Measurements from ENCODE around the gene RHOBTB1.

Gene RHOBTB1

DNA sequence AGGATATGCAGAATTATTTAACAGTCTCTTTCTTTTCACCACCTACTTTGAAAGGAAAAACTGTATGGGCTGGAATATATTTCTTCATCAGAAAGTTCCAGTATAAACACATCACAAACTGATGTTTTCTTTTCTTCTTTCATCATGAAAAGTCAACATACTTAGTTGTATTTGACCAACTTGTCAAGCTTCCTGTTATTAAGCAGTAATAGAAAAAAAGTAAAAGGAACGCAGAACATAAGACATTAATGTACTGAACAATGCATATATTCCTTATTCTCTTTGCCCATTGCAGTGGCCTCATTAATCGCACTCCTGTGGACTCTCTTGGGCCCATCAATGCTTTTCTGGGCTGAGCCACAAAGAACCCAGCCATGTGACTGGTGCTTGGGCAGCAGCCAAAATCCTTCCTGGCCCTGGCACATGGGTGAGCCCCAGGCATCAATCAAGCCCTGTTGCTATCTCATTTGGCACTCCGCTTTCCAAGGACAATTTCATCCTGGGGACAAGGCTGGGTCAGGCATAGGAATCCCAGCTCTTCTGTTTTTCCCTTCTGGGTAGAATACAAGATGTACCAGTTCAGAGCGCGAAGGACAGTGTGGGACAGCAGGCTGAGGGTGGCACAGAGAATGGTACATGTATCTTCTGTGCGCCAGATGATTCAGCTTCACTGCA lies 42.3 kb downstream of the RHOBTB1 start:
- TF ChIP-seq POLR2AphosphoS5 (IDR thresholded peaks at IDR 0.05; ENCODE audit: low read depth, low read length) (no peak), POLR2A (IDR thresholded peaks at IDR 0.05; ENCODE audit: low read depth, low read length) (no peak), TAF1 (IDR thresholded peaks at IDR 0.05; ENCODE audit: borderline replicate concordance, low read depth, low read length) (no peak)
- no peak for FAIRE-seq
- no peak for DNase-seq (ENCODE audit: insufficient read length)

DNA sequence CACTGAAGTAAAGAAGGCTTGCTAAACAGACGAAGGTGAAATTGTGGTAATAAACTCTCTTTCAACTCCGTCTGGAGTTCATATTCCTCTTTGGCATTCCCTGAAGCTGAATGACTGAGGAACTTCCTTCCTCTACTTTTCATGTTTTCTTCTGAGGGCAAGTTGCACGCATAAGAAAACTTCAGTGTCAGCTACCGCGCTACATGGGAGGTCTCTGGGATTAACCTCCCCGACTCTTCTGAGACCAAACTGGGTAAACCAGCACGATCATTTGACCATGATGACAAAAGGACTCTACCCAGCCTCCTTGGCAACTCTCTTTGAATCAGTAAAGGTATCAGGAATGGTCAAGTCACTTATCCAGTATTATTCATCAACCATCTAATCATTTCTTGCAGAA lies 44.7 kb downstream of the RHOBTB1 start:
- FAIRE-seq (no peak), DNase-seq (ENCODE audit: insufficient read length) (no peak)
- TF ChIP-seq POLR2AphosphoS5 (IDR thresholded peaks at IDR 0.05; ENCODE audit: low read depth, low read length) (no peak), POLR2A (IDR thresholded peaks at IDR 0.05; ENCODE audit: low read depth, low read length) (no peak), TAF1 (IDR thresholded peaks at IDR 0.05; ENCODE audit: borderline replicate concordance, low read depth, low read length) (no peak)

DNA sequence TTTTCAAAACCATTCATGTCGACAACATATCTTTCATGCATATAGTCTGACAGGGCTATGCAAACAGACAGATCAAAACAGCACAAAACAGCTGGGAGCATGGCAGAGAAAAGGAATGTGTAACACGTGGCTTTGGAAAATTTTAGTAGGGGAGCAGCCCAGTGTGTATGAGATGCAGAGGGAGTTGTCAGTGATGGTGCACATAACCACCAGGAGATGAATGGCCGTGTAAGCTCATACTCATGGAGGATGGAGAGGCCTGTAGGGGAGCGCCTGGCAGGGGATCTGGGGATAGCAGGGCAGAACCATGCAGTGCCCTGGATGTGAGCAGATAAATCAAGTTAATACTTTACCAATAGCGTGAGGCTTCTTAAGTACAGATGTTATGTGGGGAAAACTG lies 45.7 kb downstream of the RHOBTB1 start:
- FAIRE-seq (no peak), DNase-seq (ENCODE audit: insufficient read length) (no peak)
- TF ChIP-seq POLR2A (IDR thresholded peaks at IDR 0.05; ENCODE audit: low read depth, low read length) (no peak), POLR2AphosphoS5 (IDR thresholded peaks at IDR 0.05; ENCODE audit: low read depth, low read length) (no peak)

DNA sequence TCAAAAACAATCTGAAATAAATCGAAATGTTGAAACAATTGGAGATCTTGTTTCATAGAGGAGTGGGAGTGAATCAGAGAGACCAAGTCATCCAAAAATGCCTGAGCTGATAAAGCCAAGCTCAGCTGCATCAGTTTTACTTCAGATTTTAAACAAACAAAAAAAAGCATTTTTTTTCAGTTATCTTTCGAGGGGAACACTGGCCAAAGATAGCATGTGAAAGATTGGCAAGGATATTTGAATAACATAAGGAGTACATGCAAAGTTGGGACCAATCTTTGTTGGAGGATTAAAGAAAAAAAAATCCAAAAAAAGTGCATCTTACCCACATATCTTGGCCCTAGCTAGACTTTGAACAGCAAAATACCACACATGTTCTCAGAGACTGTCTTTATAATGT lies 47.2 kb downstream of the RHOBTB1 start:
- no peak for TF ChIP-seq TAF1 (IDR thresholded peaks at IDR 0.05; ENCODE audit: borderline replicate concordance, low read depth, low read length)
- TF ChIP-seq POLR2AphosphoS5 (IDR thresholded peaks at IDR 0.05; ENCODE audit: low read depth, low read length), result no peak
- FAIRE-seq (no peak), DNase-seq (ENCODE audit: insufficient read length) (no peak)

DNA sequence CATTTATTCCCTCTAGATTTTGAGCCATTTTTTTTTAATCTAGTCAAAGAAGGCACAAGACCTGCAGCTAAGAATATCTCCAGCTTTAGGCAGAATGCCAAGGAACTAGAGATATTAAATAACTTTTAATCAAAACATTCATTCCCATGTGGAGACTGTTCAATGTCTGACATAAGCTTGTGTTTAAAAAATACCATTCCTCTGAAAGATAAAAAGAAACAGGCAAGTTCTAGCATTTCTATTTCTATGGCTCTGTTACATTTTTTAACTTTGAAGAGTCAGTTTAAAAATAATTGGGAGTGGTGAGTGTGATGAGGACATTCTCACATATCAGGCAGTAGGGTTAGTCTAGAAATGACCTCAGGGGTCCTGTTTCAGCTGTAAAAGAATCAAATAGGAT lies 48.0 kb downstream of the RHOBTB1 start:
- no peak for DNase-seq (ENCODE audit: insufficient read length)
- TF ChIP-seq TAF1 (IDR thresholded peaks at IDR 0.05; ENCODE audit: borderline replicate concordance, low read depth, low read length) (no peak), POLR2AphosphoS5 (IDR thresholded peaks at IDR 0.05; ENCODE audit: low read depth, low read length) (no peak), POLR2A (IDR thresholded peaks at IDR 0.05; ENCODE audit: low read depth, low read length) (no peak)
- no peak for FAIRE-seq

DNA sequence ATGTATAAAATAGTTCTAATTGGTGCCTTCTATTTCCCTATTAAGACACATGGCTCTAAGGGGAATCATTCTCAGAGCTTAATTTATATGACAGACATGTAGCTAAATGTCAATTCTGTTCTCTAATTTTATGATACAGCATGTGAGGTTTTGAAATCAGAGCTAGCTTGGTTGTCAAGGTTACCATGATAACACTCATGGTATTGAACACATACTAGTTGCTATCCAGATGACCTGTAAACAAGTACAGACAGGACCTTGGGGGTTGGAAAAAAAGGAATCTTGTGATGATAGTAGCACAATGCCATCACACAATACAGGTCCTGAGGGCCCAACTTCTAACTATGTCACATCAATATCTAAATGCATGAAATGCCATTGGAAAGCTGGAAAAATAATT lies 49.2 kb downstream of the RHOBTB1 start:
- FAIRE-seq (no peak), DNase-seq (ENCODE audit: insufficient read length) (no peak)
- TF ChIP-seq POLR2AphosphoS5 (IDR thresholded peaks at IDR 0.05; ENCODE audit: low read depth, low read length) (no peak), POLR2A (IDR thresholded peaks at IDR 0.05; ENCODE audit: low read depth, low read length) (no peak), TAF1 (IDR thresholded peaks at IDR 0.05; ENCODE audit: borderline replicate concordance, low read depth, low read length) (no peak)

DNA sequence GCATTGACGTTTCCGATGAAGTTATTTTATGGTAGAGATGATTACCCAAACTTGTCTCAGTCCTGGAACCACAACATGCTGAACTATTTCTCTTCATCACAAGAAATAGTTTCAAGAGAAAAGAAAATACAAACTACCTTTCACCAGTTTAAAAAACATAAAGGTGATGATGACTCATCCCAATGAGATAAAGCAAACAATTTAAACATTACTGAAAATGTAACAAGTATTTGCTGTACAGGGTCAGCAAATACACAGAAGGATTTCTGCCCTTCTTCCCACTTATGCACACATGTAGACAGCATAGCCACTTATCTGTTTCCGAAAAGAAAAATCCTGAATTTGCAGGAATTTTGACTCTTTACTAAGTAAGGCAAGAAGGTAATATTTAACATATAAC lies 50.8 kb downstream of the RHOBTB1 start:
- TF ChIP-seq POLR2AphosphoS5 (IDR thresholded peaks at IDR 0.05; ENCODE audit: low read depth, low read length) (no peak), POLR2A (IDR thresholded peaks at IDR 0.05; ENCODE audit: low read depth, low read length) (no peak), TAF1 (IDR thresholded peaks at IDR 0.05; ENCODE audit: borderline replicate concordance, low read depth, low read length) (no peak)
- FAIRE-seq (no peak), DNase-seq (ENCODE audit: insufficient read length) (no peak)

DNA sequence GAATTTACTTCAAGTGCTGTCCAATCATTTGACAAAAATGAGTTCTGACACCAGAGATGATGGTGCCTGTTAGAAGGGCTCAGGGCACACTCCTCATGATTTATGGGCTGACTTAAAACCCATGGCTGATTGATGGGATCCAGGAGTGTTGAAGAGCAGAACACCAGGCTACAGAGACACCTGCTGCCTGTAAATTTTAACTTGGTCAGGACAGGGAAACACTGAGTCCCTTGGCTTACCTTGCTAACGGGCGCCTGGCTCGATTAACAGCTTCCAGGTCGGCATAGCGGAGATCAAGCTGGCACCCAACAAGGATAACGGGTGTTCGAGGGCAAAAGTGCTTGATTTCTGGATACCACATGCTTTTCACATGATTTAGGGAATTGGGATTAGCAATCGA lies 51.4 kb downstream of the RHOBTB1 start:
- DNase-seq (ENCODE audit: insufficient read length), result no peak
- FAIRE-seq, result no peak
- TF ChIP-seq POLR2AphosphoS5 (IDR thresholded peaks at IDR 0.05; ENCODE audit: low read depth, low read length) (no peak), TAF1 (IDR thresholded peaks at IDR 0.05; ENCODE audit: borderline replicate concordance, low read depth, low read length) (no peak), POLR2A (IDR thresholded peaks at IDR 0.05; ENCODE audit: low read depth, low read length) (no peak)

DNA sequence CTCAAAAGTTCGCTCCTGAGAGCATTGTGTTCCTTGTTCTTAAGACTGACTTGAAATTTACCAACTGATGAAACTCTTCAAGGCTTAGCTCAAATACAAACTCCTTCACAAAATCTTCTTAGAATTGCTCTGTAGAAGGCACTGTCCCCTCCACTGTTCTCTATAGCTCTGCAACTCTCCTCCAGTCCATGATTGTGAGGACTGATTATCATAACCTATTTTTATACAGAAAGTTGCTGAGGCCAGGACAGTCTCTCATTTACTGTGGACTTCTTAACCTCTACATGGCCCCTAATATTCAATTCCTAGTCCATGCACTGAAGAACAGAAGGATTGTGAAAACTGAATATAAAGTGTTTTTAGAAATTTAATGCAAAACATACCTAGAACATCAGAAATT lies 53.2 kb downstream of the RHOBTB1 start:
- TF ChIP-seq POLR2A (IDR thresholded peaks at IDR 0.05; ENCODE audit: low read depth, low read length) (no peak), POLR2AphosphoS5 (IDR thresholded peaks at IDR 0.05; ENCODE audit: low read depth, low read length) (no peak), TAF1 (IDR thresholded peaks at IDR 0.05; ENCODE audit: borderline replicate concordance, low read depth, low read length) (no peak)
- DNase-seq (ENCODE audit: insufficient read length), result no peak
- no peak for FAIRE-seq

DNA sequence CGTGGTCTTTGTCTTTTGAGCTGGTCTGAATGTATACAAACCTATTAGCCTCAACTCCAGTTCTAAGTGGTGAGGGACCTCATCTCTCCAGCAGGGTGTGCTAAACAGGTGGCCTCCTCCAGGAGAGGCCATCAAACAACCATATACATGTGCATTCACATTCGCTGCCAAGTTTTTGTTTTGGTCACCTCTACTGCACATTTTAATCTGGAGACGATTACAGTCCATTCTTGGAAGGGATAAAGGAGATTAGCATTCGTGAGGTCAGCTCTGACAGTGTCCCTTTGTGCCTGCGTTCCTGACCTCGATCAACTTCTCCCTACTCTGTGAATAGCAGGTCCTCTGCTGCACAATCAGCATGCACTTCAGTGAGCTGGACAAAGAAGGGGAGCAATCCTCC lies 60.8 kb downstream of the RHOBTB1 start:
- FAIRE-seq (no peak), DNase-seq (ENCODE audit: insufficient read length) (no peak)
- TF ChIP-seq POLR2AphosphoS5 (IDR thresholded peaks at IDR 0.05; ENCODE audit: low read depth, low read length) (no peak), TAF1 (IDR thresholded peaks at IDR 0.05; ENCODE audit: borderline replicate concordance, low read depth, low read length) (no peak), POLR2A (IDR thresholded peaks at IDR 0.05; ENCODE audit: low read depth, low read length) (no peak)

DNA sequence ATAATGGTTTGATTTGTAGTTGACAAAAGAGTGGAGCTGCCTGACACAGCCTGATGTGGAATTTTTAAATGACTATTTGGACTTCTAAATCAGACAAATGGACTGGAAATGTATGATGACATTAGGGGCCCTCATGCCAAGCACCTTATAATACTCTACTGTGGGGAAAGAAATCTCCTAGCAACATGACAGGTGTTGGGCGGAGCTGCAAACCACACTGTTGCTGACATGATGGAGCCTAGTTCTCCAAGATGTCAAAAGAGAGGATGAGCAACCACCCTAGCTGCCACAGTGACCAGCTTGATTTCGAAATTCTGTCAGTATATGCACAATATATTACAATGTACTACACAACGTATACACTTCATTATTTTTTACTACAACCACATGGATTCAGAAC lies 65.8 kb downstream of the RHOBTB1 start:
- DNase-seq (ENCODE audit: insufficient read length) (no peak), FAIRE-seq (no peak)
- TF ChIP-seq POLR2AphosphoS5 (IDR thresholded peaks at IDR 0.05; ENCODE audit: low read depth, low read length) (no peak), POLR2A (IDR thresholded peaks at IDR 0.05; ENCODE audit: low read depth, low read length) (no peak), TAF1 (IDR thresholded peaks at IDR 0.05; ENCODE audit: borderline replicate concordance, low read depth, low read length) (no peak)

DNA sequence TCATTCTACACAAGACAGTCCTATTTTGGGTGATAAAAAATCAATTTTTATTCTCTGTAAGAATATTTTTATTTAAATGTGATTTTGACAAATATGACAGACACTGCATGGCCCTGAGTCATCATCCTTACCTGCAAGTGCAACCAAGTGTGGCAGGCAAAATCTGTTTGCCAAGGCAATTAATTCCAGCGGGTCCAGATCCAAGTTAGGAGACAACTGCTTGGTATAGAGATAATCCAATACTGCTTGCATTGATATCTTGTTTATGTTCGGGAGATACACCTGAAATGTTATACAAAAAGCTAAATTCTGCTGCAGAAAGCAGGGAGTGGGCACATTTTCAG lies 66.2 kb downstream of the RHOBTB1 start:
- DNase-seq (ENCODE audit: insufficient read length), result no peak
- FAIRE-seq, result no peak
- TF ChIP-seq POLR2AphosphoS5 (IDR thresholded peaks at IDR 0.05; ENCODE audit: low read depth, low read length) (no peak), TAF1 (IDR thresholded peaks at IDR 0.05; ENCODE audit: borderline replicate concordance, low read depth, low read length) (no peak)

All from GM12892 (cell line).